Activated CD4-positive, alpha-beta T cell treated with anti-CD3 and anti-CD28 coated beads, Interleukin-2, amount 10 ng/mL, durations not matched to agents 7 days and 5 days (primary cell): Measurements from ENCODE around the gene RAP1GAP2. TPM values are rescaled to one million over a fixed set of nuclear protein-coding genes. Genes with fewer than 3 reads are reported as not detected.
"Not testable (repeated sequence)": the region's sequence is repeated elsewhere in the genome, so short reads cannot be mapped to it uniquely, and the experiment has no call there.

Source experiments
- CTCF ChIA-PET: fragments of 350-600 bp; sonication (Branson Sonifier 250); formaldehyde crosslinking; loops from one replicate; lab custom pipeline; 2021; ENCODE audit warnings: antibody characterized with exemption; lab: Charles Lee
- POLR2A ChIA-PET: fragments of 350-600 bp; sonication (Branson Sonifier 250); formaldehyde crosslinking; loops from one replicate; lab custom pipeline; 2021; ENCODE audit warnings: antibody characterized with exemption; lab: Charles Lee
- DNase-seq: peaks from one replicate; pipeline ENCODE4 v3.0.0-alpha.2; 2020
- H3K27ac Mint-ChIP-seq: one replicate; pipeline ENCODE4 v1.8.0; 2021; ENCODE audit warnings: mild to moderate bottlenecking, moderate library complexity, mixed read lengths
- H3K27me3 Mint-ChIP-seq: one replicate; pipeline ENCODE4 v1.8.0; 2021; ENCODE audit warnings: mixed read lengths
- H3K36me3 Mint-ChIP-seq: one replicate; pipeline ENCODE4 v1.8.0; 2021; ENCODE audit warnings: low read depth, mixed read lengths
- H3K4me1 Mint-ChIP-seq: one replicate; pipeline ENCODE4 v1.8.0; 2021; ENCODE audit warnings: mixed read lengths
- H3K4me3 Mint-ChIP-seq: one replicate; pipeline ENCODE4 v1.8.0; 2021; ENCODE audit warnings: mild to moderate bottlenecking, moderate library complexity, mixed read lengths
- H3K9me3 Mint-ChIP-seq: one replicate; pipeline ENCODE4 v1.8.0; 2021; ENCODE audit warnings: mixed read lengths
- total RNA-seq, 2 experiments: library from RNA; stranded (reverse); gene quantifications; one replicate each; pipeline ENCODE4 v1.2.3, GENCODE V29; 2021

The RAP1GAP2 gene
- total RNA-seq, 2 experiments from 2014 or later: 27.8 to 37.3 TPM

- POLR2A ChIA-PET: no interaction called here
- Mint-ChIP-seq H3K27me3 (no peaks in the 10 kb centered on the region), H3K27ac (no peak overlapping the region), H3K36me3 (no peaks in the 10 kb centered on the region), H3K4me3 (no peak overlapping the region), H3K9me3 (no peaks in the 10 kb centered on the region), H3K4me1 (no peaks in the 10 kb centered on the region)
- CTCF ChIA-PET: no interaction called here
- no peak for DNase-seq
Observed at GRCh38 chr17:2888326-2888725, 92.1 kb downstream of the RAP1GAP2 start.

DNA sequence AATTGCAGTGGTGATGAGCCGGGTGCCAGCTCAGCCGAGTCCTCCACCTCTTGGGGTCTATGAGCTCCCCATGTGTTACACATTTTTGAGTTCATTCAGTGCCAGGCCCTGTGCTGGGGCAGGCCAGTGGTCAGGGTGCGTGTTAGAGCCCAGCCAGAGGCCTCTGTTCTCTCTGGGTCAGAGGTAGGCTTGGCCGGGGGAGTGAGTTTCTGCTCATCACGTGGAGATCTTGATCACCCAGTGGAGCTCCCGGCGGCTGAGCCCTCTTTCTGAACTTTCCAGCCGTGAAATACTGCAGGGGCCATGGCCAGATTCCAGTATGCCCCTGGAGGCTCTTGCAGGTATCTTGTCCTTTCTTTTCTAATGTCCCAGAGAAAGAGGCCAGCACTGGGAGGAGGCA is 93.0 kb downstream of the RAP1GAP2 start:
- Mint-ChIP-seq H3K27ac (no peak overlapping the region), H3K4me1 (no peaks in the 10 kb centered on the region), H3K36me3 (no peaks in the 10 kb centered on the region), H3K9me3 (no peaks in the 10 kb centered on the region), H3K27me3 (no peaks in the 10 kb centered on the region), H3K4me3 (no peak overlapping the region)
- CTCF ChIA-PET: no interaction called here
- POLR2A ChIA-PET: no interaction called here
- no peak for DNase-seq

DNA sequence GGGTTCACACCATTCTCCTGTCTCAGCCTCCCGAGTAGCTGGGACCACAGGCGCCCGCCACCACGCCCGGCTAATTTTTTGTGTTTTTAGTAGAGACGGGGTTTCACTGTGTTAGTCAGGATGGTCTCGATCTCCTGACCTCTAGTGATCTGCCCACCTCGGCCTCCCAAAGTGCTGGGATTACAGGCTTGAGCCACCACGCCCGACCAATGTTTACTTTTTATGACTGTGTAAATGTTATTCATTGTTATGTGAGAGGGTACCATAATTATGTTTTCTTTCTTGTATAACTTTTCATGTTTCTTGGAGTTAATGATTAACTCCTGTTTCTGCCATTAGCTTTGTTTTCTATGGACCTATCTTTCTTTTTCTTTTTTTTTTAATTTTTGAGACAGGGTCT is 94.5 kb downstream of the RAP1GAP2 start:
- H3K27me3 Mint-ChIP-seq, H3K27ac Mint-ChIP-seq, H3K36me3 Mint-ChIP-seq, H3K9me3 Mint-ChIP-seq, CTCF ChIA-PET, POLR2A ChIA-PET, DNase-seq, H3K4me3 Mint-ChIP-seq, H3K4me1 Mint-ChIP-seq: not testable (repeated sequence)

DNA sequence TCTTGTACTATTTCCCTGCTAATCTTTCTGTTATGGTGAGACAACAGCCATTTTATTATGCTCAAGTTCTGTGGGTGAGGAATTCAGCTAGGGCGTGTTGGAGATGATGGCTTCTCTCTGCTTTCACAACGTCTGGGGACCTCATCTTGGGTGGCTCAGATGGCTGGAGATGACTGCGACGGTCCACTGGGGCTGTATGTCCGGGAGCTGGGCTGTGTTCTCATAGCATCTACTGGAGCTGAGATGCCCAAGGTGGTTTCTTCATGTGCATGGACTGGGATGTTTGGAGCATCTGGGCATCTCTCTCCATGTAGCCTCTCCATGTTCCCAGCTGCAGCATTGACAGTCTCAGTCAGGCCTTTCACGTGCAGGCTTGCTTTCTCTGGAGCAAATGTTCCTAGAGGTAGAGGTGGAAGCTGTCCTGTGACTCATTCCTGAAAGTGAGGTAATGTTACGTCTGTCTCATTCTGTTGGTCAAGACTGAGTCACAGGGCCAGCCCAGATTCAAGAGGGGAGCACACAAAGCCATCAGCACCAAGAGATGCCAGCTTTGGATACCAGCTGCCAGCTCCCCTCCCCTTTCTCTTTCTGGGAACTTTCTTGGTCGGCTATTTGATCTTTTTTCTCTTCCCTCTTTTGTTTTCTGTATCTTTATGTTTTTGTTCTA is 96.2 kb downstream of the RAP1GAP2 start:
- no peak overlapping the region for H3K4me3 Mint-ChIP-seq
- ChIA-PET CTCF (no interaction called here), POLR2A (no interaction called here)

DNA sequence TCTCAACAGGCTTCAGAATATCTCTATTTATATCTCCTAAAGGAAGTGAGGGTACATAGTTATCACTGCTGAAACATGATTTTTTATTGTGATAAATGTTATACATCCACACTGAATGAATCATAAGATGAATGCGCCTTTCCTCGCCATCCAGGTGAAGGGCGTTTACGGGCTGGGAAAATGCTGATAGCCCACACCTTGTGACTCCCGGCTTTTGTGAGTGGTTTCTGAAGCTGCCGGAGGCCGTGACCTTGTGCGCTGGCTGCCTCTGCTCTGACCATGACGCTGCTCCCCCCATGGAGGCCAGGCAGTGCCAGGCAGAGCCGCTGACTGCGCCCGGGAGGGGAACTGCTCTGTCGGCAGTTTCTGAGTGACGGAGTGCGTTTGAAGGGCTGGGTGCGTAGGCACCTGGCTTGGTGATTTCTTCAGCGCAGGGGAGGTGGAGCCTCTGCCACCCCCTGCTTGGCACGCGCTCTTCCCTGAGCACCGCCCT is 97.2 kb downstream of the RAP1GAP2 start:
- no peak overlapping the region for H3K4me3 Mint-ChIP-seq
- H3K4me1 Mint-ChIP-seq: no peaks in the 10 kb centered on the region
- no peaks in the 10 kb centered on the region for H3K36me3 Mint-ChIP-seq
- H3K27me3 Mint-ChIP-seq: no peaks in the 10 kb centered on the region
- H3K27ac Mint-ChIP-seq: no peak overlapping the region
- ChIA-PET POLR2A (no interaction called here), CTCF (no interaction called here)
- DNase-seq: no peak
- no peaks in the 10 kb centered on the region for H3K9me3 Mint-ChIP-seq

More for the DNA sequence above, 96.2 kb downstream of the RAP1GAP2 start:
- no peaks in the 10 kb centered on the region for H3K4me1 Mint-ChIP-seq
- no peak for DNase-seq
- no peaks in the 10 kb centered on the region for H3K36me3 Mint-ChIP-seq
- H3K27ac Mint-ChIP-seq: no peak overlapping the region
- no peaks in the 10 kb centered on the region for H3K9me3 Mint-ChIP-seq
- H3K27me3 Mint-ChIP-seq: no peaks in the 10 kb centered on the region

DNA sequence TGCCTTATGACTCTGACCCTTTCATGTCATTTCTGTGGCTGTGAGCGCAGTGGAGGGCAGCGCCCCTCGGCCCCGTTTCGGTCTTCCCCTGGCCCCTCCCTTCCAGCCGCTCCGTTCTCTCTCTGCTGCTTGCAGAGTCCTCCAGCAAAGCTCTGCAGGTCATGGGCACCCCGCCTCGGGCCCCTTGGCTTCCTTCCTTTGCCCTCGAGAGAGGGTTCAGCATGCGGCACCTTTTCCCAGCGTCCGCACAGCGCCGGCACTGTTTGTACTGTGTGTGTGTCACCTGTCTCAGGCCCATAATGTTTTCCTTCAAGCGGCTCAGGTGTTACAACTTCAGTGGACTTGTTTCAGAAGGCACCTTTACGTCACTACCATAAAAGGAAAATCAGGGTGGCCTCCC is 98.5 kb downstream of the RAP1GAP2 start:
- Mint-ChIP-seq H3K4me3 (no peak overlapping the region), H3K4me1 (no peaks in the 10 kb centered on the region), H3K27me3 (no peaks in the 10 kb centered on the region), H3K36me3 (no peaks in the 10 kb centered on the region), H3K27ac (no peak overlapping the region), H3K9me3 (no peaks in the 10 kb centered on the region)
- POLR2A ChIA-PET: no interaction called here
- DNase-seq: no peak
- CTCF ChIA-PET: no interaction called here

GRCh38 chr17:2897605-2898004 is 101.4 kb downstream of the RAP1GAP2 start:
- DNase-seq: no peak
- CTCF ChIA-PET: no interaction called here
- Mint-ChIP-seq H3K9me3 (no peaks in the 10 kb centered on the region), H3K4me3 (no peak overlapping the region), H3K36me3 (no peaks in the 10 kb centered on the region), H3K4me1 (no peaks in the 10 kb centered on the region), H3K27ac (no peak overlapping the region), H3K27me3 (no peaks in the 10 kb centered on the region)
- POLR2A ChIA-PET: no interaction called here

- no peak overlapping the region for H3K4me3 Mint-ChIP-seq
- ChIA-PET CTCF (no interaction called here), POLR2A (no interaction called here)
- no peaks in the 10 kb centered on the region for H3K4me1 Mint-ChIP-seq
- H3K9me3 Mint-ChIP-seq: no peaks in the 10 kb centered on the region
- no peak overlapping the region for H3K27ac Mint-ChIP-seq
- H3K27me3 Mint-ChIP-seq: no peaks in the 10 kb centered on the region
- no peaks in the 10 kb centered on the region for H3K36me3 Mint-ChIP-seq
- DNase-seq: no peak
Observed at GRCh38 chr17:2898255-2898926, 102.2 kb downstream of the RAP1GAP2 start.

- no peaks in the 10 kb centered on the region for H3K27me3 Mint-ChIP-seq
- no peaks in the 10 kb centered on the region for H3K36me3 Mint-ChIP-seq
- ChIA-PET CTCF (no interaction called here), POLR2A (no interaction called here)
- no peaks in the 10 kb centered on the region for H3K4me1 Mint-ChIP-seq
- DNase-seq: no peak
- H3K4me3 Mint-ChIP-seq: no peak overlapping the region
- H3K27ac Mint-ChIP-seq: no peak overlapping the region
- no peaks in the 10 kb centered on the region for H3K9me3 Mint-ChIP-seq
Observed at GRCh38 chr17:2899906-2900305, 103.7 kb downstream of the RAP1GAP2 start.

DNA sequence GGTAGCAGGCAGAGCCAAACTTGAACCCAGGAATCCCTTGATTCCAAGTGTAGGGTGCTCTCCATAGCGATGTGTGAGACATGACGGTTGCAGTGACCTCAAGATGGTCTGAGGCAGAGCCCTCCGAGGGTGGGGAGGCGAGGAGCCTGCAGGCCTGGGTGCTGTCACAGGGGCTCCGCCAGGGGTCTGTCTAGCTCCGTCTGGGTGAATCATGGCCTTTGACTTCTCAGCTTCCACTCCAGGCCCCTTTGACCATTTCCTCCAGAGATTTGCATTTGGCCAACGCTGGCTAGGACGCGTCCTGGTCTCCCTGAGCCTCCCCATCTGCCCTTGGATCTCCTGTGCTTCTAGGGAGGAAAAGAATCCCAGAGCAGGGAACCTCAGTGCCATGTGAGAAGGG is 104.6 kb downstream of the RAP1GAP2 start:
- POLR2A ChIA-PET: no interaction called here
- CTCF ChIA-PET: no interaction called here
- no peak overlapping the region for H3K27ac Mint-ChIP-seq
- no peak overlapping the region for H3K4me3 Mint-ChIP-seq
- no peak for DNase-seq
- H3K9me3 Mint-ChIP-seq: no peaks in the 10 kb centered on the region
- no peaks in the 10 kb centered on the region for H3K27me3 Mint-ChIP-seq
- H3K4me1 Mint-ChIP-seq: no peaks in the 10 kb centered on the region
- peaks cover 2% of the 10 kb centered on the region for H3K36me3 Mint-ChIP-seq

- peaks cover 4% of the 10 kb centered on the region for H3K36me3 Mint-ChIP-seq
- POLR2A ChIA-PET: no interaction called here
- H3K27ac Mint-ChIP-seq: no peak overlapping the region
- no peak overlapping the region for H3K4me3 Mint-ChIP-seq
- H3K9me3 Mint-ChIP-seq: no peaks in the 10 kb centered on the region
- DNase-seq: no peak
- no peaks in the 10 kb centered on the region for H3K4me1 Mint-ChIP-seq
- CTCF ChIA-PET: no interaction called here
- no peaks in the 10 kb centered on the region for H3K27me3 Mint-ChIP-seq
Observed at GRCh38 chr17:2901582-2901981, 105.3 kb downstream of the RAP1GAP2 start.

- peaks cover 4% of the 10 kb centered on the region for H3K9me3 Mint-ChIP-seq
- H3K4me1 Mint-ChIP-seq: no peaks in the 10 kb centered on the region
- ChIA-PET CTCF (interaction anchor here (0.7 kb wide), 1 partner anchor 115 kb away, joined by 3 read pairs; no protein-coding TSS in a partner anchor), POLR2A (no interaction called here)
- DNase-seq: no peak
- peaks cover 13% of the 10 kb centered on the region for H3K36me3 Mint-ChIP-seq
- H3K4me3 Mint-ChIP-seq: no peak overlapping the region
- no peak overlapping the region for H3K27ac Mint-ChIP-seq
- H3K27me3 Mint-ChIP-seq: no peaks in the 10 kb centered on the region
Observed at GRCh38 chr17:2902546-2902945, 106.3 kb downstream of the RAP1GAP2 start.

- Mint-ChIP-seq H3K27me3 (no peaks in the 10 kb centered on the region), H3K36me3 (peaks cover 18% of the 10 kb centered on the region), H3K27ac (no peak overlapping the region), H3K9me3 (peaks cover 4% of the 10 kb centered on the region), H3K4me1 (peaks cover 2% of the 10 kb centered on the region), H3K4me3 (no peak overlapping the region)
- DNase-seq: no peak
- ChIA-PET POLR2A (no interaction called here), CTCF (no interaction called here)
Observed at GRCh38 chr17:2903193-2903974, 107.1 kb downstream of the RAP1GAP2 start.
